B cell (primary cell): ENCODE data around the gene TIMM8B. TPM values are rescaled to one million over a fixed set of nuclear protein-coding genes. Genes with fewer than 3 reads are reported as not detected.

Source experiments
- ATAC-seq: fragments of 200-7000 bp; cut with Tn5 transposase; one replicate; pipeline ENCODE4 v1.10.0; 2021; ENCODE audit warnings: low read depth, mild to moderate bottlenecking, moderate number of reproducible peaks, moderate library complexity
- CTCF ChIA-PET: fragments of 350-600 bp; sonication (Branson Sonifier 250); formaldehyde crosslinking; loops from one replicate; lab custom pipeline; 2021; ENCODE audit warnings: antibody characterized with exemption, inconsistent platforms; lab: Charles Lee
- POLR2A ChIA-PET: fragments of 350-600 bp; sonication (Branson Sonifier 250); formaldehyde crosslinking; loops from one replicate; lab custom pipeline; 2021; ENCODE audit warnings: antibody characterized with exemption; lab: Charles Lee
- DNase-seq: peaks from one replicate; pipeline ENCODE4 v3.0.0; 2013
- H2AFZ ChIP-seq: 2 replicates; pipeline ENCODE4 v1.6.1; 2012; ENCODE audit warnings: mild to moderate bottlenecking, low read depth, low read length; ENCODE audit not compliant: insufficient read depth, poor library complexity, severe bottlenecking
- H3K27ac ChIP-seq, 2 donors: 1 replicate in 1 of 2; 2 replicates in 1 of 2; pipeline ENCODE4 v1.5.1; 2012 to 2013; ENCODE audit warnings: low read length in 2 of 2, mild to moderate bottlenecking in 2 of 2, moderate library complexity in 1 of 2
- H3K27me3 ChIP-seq, 4 experiments: fragments of 200-600 bp in 1 of 4; sonication (generic) in 1 of 4; replicated peaks in 1 of 4; 1 replicate in 2 of 4; 2 replicates in 2 of 4; pipeline versions ENCODE4 v1.6.1 to v1.7.0; 2013 to 2016; ENCODE audit warnings: low read length in 3 of 4, mild to moderate bottlenecking in 2 of 4, mixed read lengths in 1 of 4, moderate library complexity in 1 of 4; ENCODE audit not compliant: insufficient read depth in 4 of 4, control insufficient read depth in 3 of 4; ENCODE audit errors: control extremely low read depth in 1 of 4
- H3K36me3 ChIP-seq, 2 experiments: replicated peaks in 1 of 2; 1 replicate in 1 of 2; 2 replicates in 1 of 2; pipeline versions ENCODE4 v1.6.1 to v1.7.1; 2013; ENCODE audit warnings: low read length in 1 of 2; ENCODE audit not compliant: insufficient read depth in 2 of 2, control insufficient read depth in 1 of 2; ENCODE audit errors: control extremely low read depth in 1 of 2, extremely low read depth in 1 of 2
- H3K4me1 ChIP-seq, 2 donors: fragments of 200-600 bp in 1 of 2; sonication (generic) in 1 of 2; 1 replicate in 1 of 2; 2 replicates in 1 of 2; pipeline versions ENCODE4 v1.5.1 to v1.6.1; 2013 to 2017; ENCODE audit warnings: low read length in 2 of 2; ENCODE audit not compliant: control insufficient read depth in 2 of 2, insufficient read depth in 2 of 2
- H3K4me2 ChIP-seq: replicated peaks from 2 replicates; pipeline ENCODE3; 2012; ENCODE audit warnings: mild to moderate bottlenecking, low read depth, low read length; ENCODE audit not compliant: poor library complexity, severe bottlenecking
- H3K4me3 ChIP-seq, 5 experiments: fragments of 200-600 bp in 1 of 5; sonication (generic) in 1 of 5; 1 replicate in 3 of 5; 2 replicates in 2 of 5; pipeline versions ENCODE4 v1.5.1 to v1.7.0; 2011 to 2016; ENCODE audit warnings: low read length in 4 of 5, mild to moderate bottlenecking in 4 of 5, low read depth in 2 of 5, control low read depth in 1 of 5, moderate library complexity in 1 of 5; ENCODE audit not compliant: insufficient read depth in 1 of 5; ENCODE audit errors: control extremely low read depth in 1 of 5, extremely low read depth in 1 of 5
- H3K79me2 ChIP-seq: fragments of 200-600 bp; sonication (generic); one replicate; pipeline ENCODE4 v1.6.0; 2016; ENCODE audit warnings: low read length; ENCODE audit not compliant: control insufficient read depth, insufficient read depth
- H3K9ac ChIP-seq: fragments of 200-600 bp; sonication (generic); 2 replicates; pipeline ENCODE4 v1.6.1; 2017; ENCODE audit warnings: mild to moderate bottlenecking, low read length, moderate library complexity
- H3K9me3 ChIP-seq, 3 donors: one replicate each; pipeline versions ENCODE4 v1.6.1 to v1.7.1; 2013; ENCODE audit warnings: low read length in 2 of 3; ENCODE audit not compliant: control insufficient read depth in 2 of 3, insufficient read depth in 1 of 3; ENCODE audit errors: control extremely low read depth in 1 of 3
- H4K20me1 ChIP-seq: 2 replicates; pipeline ENCODE4 v1.6.0; 2012; ENCODE audit warnings: mild to moderate bottlenecking, low read length; ENCODE audit not compliant: insufficient read depth, control insufficient read depth, poor library complexity, severe bottlenecking
- H3K27ac Mint-ChIP-seq: one replicate; pipeline ENCODE4 v1.8.0; 2021; ENCODE audit warnings: mixed read lengths
- H3K27me3 Mint-ChIP-seq: one replicate; pipeline ENCODE4 v1.8.0; 2021; ENCODE audit warnings: mixed read lengths
- H3K4me1 Mint-ChIP-seq: one replicate; pipeline ENCODE4 v1.8.0; 2021; ENCODE audit warnings: mixed read lengths
- H3K4me3 Mint-ChIP-seq: one replicate; pipeline ENCODE4 v1.8.0; 2021; ENCODE audit warnings: mixed read lengths
- H3K9me3 Mint-ChIP-seq: one replicate; pipeline ENCODE4 v1.8.0; 2022; ENCODE audit warnings: mixed read lengths; ENCODE audit not compliant: insufficient read depth
- CTCF ChIP-seq: fragments of 200-600 bp; IDR thresholded peaks from one replicate; pipeline ENCODE4 v1.8.0; 2022; ENCODE audit warnings: antibody characterized with exemption, mild to moderate bottlenecking
- EZH2 ChIP-seq: IDR thresholded peaks from 2 replicates; pipeline ENCODE4 v1.6.1; 2012; ENCODE audit warnings: borderline replicate concordance, low read depth, mild to moderate bottlenecking, moderate library complexity, low read length; ENCODE audit not compliant: insufficient read depth, poor library complexity, severe bottlenecking
- WGBS: methylation state at CpG from one replicate; pipeline ENCODE4 v1.1.5; 2013; ENCODE audit warnings: missing lambda C conversion rate; ENCODE audit not compliant: insufficient coverage; 5-methylcytosine and 5-hydroxymethylcytosine counted together
- intact Hi-C: fragments of 100-400 bp; cut with micrococcal nuclease; formaldehyde crosslinking; loops from one replicate; pipeline ENCODE4 v1.10.0; 2022
- polyA plus RNA-seq: library from polyadenylated mRNA; depleted of rRNA; stranded (reverse); fragments of >200 nt; gene quantifications from 2 replicates; pipeline ENCODE4 v1.2.3, GENCODE V29; 2012
- total RNA-seq, 2 donors: library from RNA; stranded (reverse); fragments of 120-200 nt in 1 of 2; gene quantifications; 1 replicate in 1 of 2; 2 replicates in 1 of 2; pipeline versions ENCODE4 v1.2.3 to v1.2.4, GENCODE V29; 2013 to 2022

TIMM8B gene
- total and polyA plus RNA-seq, 2 donors (not counting 1 experiment from before 2014, with no cell fraction given) = 12.0 to 25.5 TPM

GRCh38 chr11:112062923-112063322 is 23.6 kb downstream of the TIMM8B start:
- Mint-ChIP-seq H3K27me3 (no peaks in the 10 kb centered on the region), H3K27ac (no peak overlapping the region), H3K4me1 (no peaks in the 10 kb centered on the region), H3K4me3 (no peak overlapping the region), H3K9me3 (no peaks in the 10 kb centered on the region)
- Histone ChIP-seq H3K27ac (no peak overlapping the region), H3K79me2 (no peaks in the 10 kb centered on the region), H2AFZ (no peak overlapping the region), H3K4me2 (no peak overlapping the region), H3K36me3 (peaks cover 2 to 24% of the 10 kb centered on the region in 2 experiments), H4K20me1 (no peaks in the 10 kb centered on the region), H3K9me3 (no peaks in the 10 kb centered on the region), H3K4me3 (no peak overlapping the region), H3K27me3 (no peaks in the 10 kb centered on the region), H3K4me1 (no peaks in the 10 kb centered on the region), H3K9ac (no peak overlapping the region)
- intact Hi-C loops = no loop called here
- POLR2A ChIA-PET = no interaction called here
- WGBS = no CpG with 5 or more reads among the region's 1 CpG
- ATAC-seq (no peak), DNase-seq (no peak)
- TF ChIP-seq CTCF (no peak), EZH2 (no peak)
- CTCF ChIA-PET = interaction anchor here (0.9 kb wide), 1 partner anchor 51 kb away, joined by 3 read pairs; no protein-coding TSS in a partner anchor

DNA sequence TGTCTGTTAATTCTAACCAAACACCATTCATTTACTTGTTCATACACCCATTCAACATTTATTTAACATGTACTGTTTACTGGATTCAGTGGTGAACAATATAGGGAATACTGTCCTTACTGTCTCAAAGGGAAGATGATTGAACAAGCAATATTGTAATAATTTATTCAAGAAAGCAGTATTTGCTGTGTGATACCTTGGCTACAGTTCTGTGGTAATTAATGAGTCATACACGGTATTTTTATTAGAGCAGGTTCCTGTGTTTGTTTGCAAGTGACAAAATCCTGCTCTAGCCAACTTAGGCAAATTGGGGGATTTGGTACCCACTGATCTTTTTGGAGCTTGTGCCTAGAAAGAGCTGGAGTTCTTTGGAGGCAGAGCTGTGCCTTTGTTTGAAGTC is 28.5 kb downstream of the TIMM8B start:
- POLR2A ChIA-PET = interaction anchor here (0.6 to 0.8 kb wide), 2 partner anchors 374 to 1732 kb away, joined by 4 read pairs; no protein-coding TSS in a partner anchor

More for the DNA sequence above, 28.5 kb downstream of the TIMM8B start:
- Histone ChIP-seq H3K36me3 (peaks cover 10 to 46% of the 10 kb centered on the region in 2 experiments), H3K4me2 (no peak overlapping the region), H3K9ac (no peak overlapping the region), H3K27me3 (no peaks in the 10 kb centered on the region), H3K9me3 (no peaks in the 10 kb centered on the region), H3K27ac (no peak overlapping the region), H4K20me1 (no peaks in the 10 kb centered on the region), H3K79me2 (no peaks in the 10 kb centered on the region), H3K4me1 (no peaks in the 10 kb centered on the region), H2AFZ (no peak overlapping the region), H3K4me3 (no peak overlapping the region)
- CTCF ChIA-PET = interaction anchor here (1.6 kb wide), 1 partner anchor 24 kb away, joined by 3 read pairs; no protein-coding TSS in a partner anchor
- no peaks in the 10 kb centered on the region for H3K27me3 Mint-ChIP-seq
- H3K4me3 Mint-ChIP-seq = no peak overlapping the region
- H3K4me1 Mint-ChIP-seq = no peaks in the 10 kb centered on the region
- H3K27ac Mint-ChIP-seq = no peak overlapping the region
- H3K9me3 Mint-ChIP-seq = no peaks in the 10 kb centered on the region
- ATAC-seq (no peak), DNase-seq (no peak)
- TF ChIP-seq CTCF (no peak), EZH2 (no peak)
- 80% methylated on average over 1 of the region's 1 CpG for WGBS
- intact Hi-C loops = no loop called here
